Psoas muscle (tissue), 8 donors: ENCODE data around the gene DNAJC17. TPM values are rescaled to one million over a fixed set of nuclear protein-coding genes. Genes with fewer than 3 reads are reported as not detected.

ENCODE experiments used
- ATAC-seq, 4 donors: fragments of 200-7000 bp; cut with Tn5 transposase; one replicate each; pipeline ENCODE4 v1.9.1; 2020; ENCODE audit warnings: moderate library complexity in 3 of 4, mild to moderate bottlenecking in 2 of 4
- DNase-seq, 2 donors: peaks; one replicate each; pipeline ENCODE4 v3.0.0-alpha.2; 2020
- H3K27ac ChIP-seq: fragments of 200-600 bp; one replicate; pipeline ENCODE4 v1.8.0; 2022
- H3K27me3 ChIP-seq, 3 donors: fragments of 200-600 bp in 1 of 3; one replicate each; pipeline versions ENCODE4 v1.6.1 to v1.8.0; 2013 to 2022; ENCODE audit warnings: low read length in 2 of 3, mild to moderate bottlenecking in 2 of 3, moderate library complexity in 1 of 3; ENCODE audit not compliant: insufficient read depth in 3 of 3
- H3K36me3 ChIP-seq, 2 donors: fragments of 200-600 bp in 1 of 2; one replicate each; pipeline versions ENCODE4 v1.6.1 to v1.8.0; 2013 to 2022; ENCODE audit warnings: low read depth in 1 of 2, mild to moderate bottlenecking in 1 of 2, moderate library complexity in 1 of 2; ENCODE audit not compliant: insufficient read depth in 1 of 2
- H3K4me1 ChIP-seq: fragments of 200-600 bp; one replicate; pipeline ENCODE4 v1.8.0; 2022
- H3K4me3 ChIP-seq: fragments of 200-600 bp; one replicate; pipeline ENCODE4 v1.8.0; 2022; ENCODE audit warnings: mild to moderate bottlenecking
- H3K9me3 ChIP-seq: fragments of 200-600 bp; one replicate; pipeline ENCODE4 v1.8.0; 2022
- WGBS, 3 donors: extraction: QIAGEN DNeasy Blood & Tissue Kit; methylation state at CpG; one replicate each; pipeline versions ENCODE4 v1.1.6 to v1.1.7; 2013; 5-methylcytosine and 5-hydroxymethylcytosine counted together
- intact Hi-C, 2 donors: fragments of 100-400 bp; cut with DNase I; formaldehyde crosslinking; loops; one replicate each; pipeline versions ENCODE4 v1.11.0 to v1.14.2; 2022
- polyA plus RNA-seq, 3 donors: library from polyadenylated mRNA; stranded (reverse); fragments of 200-250 nt; gene quantifications; one replicate each; pipeline ENCODE4 v1.2.3, GENCODE V29; 2013
- total RNA-seq, 4 donors: library from RNA; stranded (reverse); fragmentation: NEBNext Ultra II Directional in 2 of 4; extraction: Animal tissue kit (Norgen Biotek cat#: 25700) in 2 of 4; gene quantifications; one replicate each; pipeline versions ENCODE4 v1.2.1 to v1.2.4, GENCODE V29; 2021 to 2023
- TF ChIP-seq, protein P1 (sequence below): fragments of 200-600 bp; IDR thresholded peaks from one replicate; pipeline ENCODE4 v1.8.0; 2022; ENCODE audit warnings: antibody characterized with exemption
- donor health status: healthy with polysubstance abuse.
- donor health status: DM: no; HTN: no; CAD: no; lungs with moderate emphysema.
- donor health status: Bipolar disorder and iron deficiency.
- donor health status: healthy.
- donor health status: DM: yes; HTN: yes; CAD: no.
- donor health status: DM: no; HTN: no; CAD: no.
- donor health status: DM: no; HTN: no; CAD: no.
- donor health status: DM: yes; HTN: yes; CAD: no.

Gene DNAJC17
- total and polyA plus RNA-seq, 7 donors = 8.9 to 32.4 (median 16.6) TPM

DNA sequence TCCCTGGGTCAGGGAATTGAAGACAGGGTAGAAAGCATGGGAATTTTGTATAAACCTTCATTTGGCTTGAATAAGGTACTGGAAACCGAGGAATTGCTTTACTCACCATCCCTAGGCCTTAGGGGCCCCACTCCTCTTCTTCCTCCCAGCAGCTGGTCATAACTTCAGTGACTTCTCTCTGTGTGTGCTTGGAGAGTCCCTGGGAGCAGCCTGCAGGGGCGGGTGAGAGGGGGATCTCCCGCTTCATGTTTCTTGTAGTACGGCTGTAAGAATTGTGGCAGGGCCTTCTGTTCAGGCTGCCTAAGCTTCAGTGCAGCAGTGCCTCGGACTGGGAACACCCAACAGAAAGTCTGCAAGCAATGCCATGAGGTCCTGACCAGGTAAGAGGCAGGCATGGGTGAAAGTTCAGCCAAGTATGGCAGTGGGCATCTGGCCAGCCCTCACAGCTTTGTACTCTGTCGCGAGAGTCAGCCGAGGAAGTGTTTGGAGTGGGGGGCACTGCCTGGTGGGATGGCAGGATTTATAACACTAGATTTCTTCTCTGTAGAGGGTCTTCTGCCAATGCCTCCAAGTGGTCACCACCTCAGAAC, 1.7 kb upstream of the DNAJC17 start:
- TF ChIP-seq, protein P1, sequence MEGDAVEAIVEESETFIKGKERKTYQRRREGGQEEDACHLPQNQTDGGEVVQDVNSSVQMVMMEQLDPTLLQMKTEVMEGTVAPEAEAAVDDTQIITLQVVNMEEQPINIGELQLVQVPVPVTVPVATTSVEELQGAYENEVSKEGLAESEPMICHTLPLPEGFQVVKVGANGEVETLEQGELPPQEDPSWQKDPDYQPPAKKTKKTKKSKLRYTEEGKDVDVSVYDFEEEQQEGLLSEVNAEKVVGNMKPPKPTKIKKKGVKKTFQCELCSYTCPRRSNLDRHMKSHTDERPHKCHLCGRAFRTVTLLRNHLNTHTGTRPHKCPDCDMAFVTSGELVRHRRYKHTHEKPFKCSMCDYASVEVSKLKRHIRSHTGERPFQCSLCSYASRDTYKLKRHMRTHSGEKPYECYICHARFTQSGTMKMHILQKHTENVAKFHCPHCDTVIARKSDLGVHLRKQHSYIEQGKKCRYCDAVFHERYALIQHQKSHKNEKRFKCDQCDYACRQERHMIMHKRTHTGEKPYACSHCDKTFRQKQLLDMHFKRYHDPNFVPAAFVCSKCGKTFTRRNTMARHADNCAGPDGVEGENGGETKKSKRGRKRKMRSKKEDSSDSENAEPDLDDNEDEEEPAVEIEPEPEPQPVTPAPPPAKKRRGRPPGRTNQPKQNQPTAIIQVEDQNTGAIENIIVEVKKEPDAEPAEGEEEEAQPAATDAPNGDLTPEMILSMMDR = no peak
- peaks cover 0 to 37% of the 10 kb centered on the region in 2 donors for H3K36me3 ChIP-seq
- no peak for ATAC-seq
- peaks cover 14% of the 10 kb centered on the region for H3K4me1 ChIP-seq
- no peak for DNase-seq
- no peak overlapping the region for H3K4me3 ChIP-seq
- 65 to 85% (median 70%) methylated on average over 8 of the region's 8 CpGs for WGBS, 3 donors
- no peak overlapping the region for H3K27ac ChIP-seq
- no peaks in the 10 kb centered on the region for H3K9me3 ChIP-seq
- no peaks in the 10 kb centered on the region for H3K27me3 ChIP-seq
- intact Hi-C loops = loop anchor here in 1 of 2 donors (10.0 kb wide), 1 partner anchor 54 kb away; the partner anchor contains the start of gene RMDN3

DNA sequence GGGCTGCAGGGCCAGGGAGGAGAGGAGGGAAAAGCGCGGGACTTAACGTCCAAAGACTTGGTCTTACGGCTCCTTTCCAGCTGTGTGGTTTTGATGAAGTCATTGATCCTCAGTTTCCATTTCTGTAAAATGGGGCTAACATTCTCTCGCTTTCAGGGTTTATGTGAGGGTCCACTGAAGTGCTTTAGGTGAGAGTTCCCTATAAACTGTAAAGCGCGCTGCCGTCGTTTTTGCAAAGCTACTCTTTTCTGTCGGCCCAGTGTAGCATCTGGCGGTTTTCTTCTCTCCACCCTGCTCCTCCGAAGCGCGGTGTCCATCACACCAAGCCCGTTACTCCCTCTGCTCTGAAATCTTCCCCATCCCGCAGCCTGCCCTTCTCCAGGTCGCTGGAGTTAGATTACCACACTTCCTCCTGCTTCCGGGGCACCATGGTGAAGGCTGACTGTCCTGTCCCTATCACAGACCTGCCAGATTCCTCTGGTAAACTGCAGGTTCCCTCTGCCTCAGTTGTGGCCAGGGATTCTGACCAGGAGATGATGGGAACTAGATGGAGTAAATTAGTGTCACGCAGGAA, 702 bp upstream of the DNAJC17 start:
- WGBS, 3 donors = 12 to 58% (median 27%) methylated on average over 19 of the region's 19 CpGs
- intact Hi-C loops = loop anchor here in 1 of 2 donors (10.0 kb wide), 1 partner anchor 53 kb away; the partner anchor contains the start of gene RMDN3
- peak overlapping the region; percentile 96 for H3K27ac ChIP-seq
- H3K9me3 ChIP-seq = no peaks in the 10 kb centered on the region
- DNase-seq (no peak), ATAC-seq (no peak)
- H3K4me3 ChIP-seq = peak overlapping the region; percentile 87
- TF ChIP-seq, protein P1 = no peak
- H3K27me3 ChIP-seq = no peaks in the 10 kb centered on the region
- peaks cover 14% of the 10 kb centered on the region for H3K4me1 ChIP-seq
- peaks cover 0 to 33% of the 10 kb centered on the region in 2 donors for H3K36me3 ChIP-seq

DNA sequence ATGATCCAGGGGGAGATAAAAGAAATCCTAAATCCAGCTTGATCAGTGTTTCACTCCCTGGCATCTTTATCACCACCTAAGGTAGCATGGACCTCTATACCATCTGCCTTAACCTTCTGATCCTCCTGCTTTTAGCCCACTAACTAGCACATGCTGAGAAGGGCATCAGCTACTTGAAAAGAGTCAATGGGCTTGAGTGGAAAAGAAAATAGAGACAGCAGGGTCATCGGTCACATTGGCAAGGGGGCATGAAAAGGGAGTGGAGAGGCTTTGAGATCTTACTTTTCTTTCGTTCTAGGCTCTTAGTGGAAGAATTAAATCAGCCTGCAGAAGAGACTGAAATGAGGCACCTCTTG, 623 bp downstream of the DNAJC17 start:
- Histone ChIP-seq H3K4me3 (peak overlapping the region; percentile 87), H3K4me1 (peaks cover 25% of the 10 kb centered on the region), H3K36me3 (peaks cover 2 to 28% of the 10 kb centered on the region in 2 donors), H3K27me3 (no peaks in the 10 kb centered on the region), H3K27ac (peak overlapping the region; percentile 96), H3K9me3 (no peaks in the 10 kb centered on the region)
- DNase-seq (no peak), ATAC-seq (no peak)
- 0 to 3% (median 2%) methylated on average over 2 of the region's 2 CpGs for WGBS, 3 donors
- intact Hi-C loops = loop anchor here in 1 of 2 donors (10.0 kb wide), 1 partner anchor 52 kb away; the partner anchor contains the start of gene RMDN3
- TF ChIP-seq, protein P1 = no peak

DNA sequence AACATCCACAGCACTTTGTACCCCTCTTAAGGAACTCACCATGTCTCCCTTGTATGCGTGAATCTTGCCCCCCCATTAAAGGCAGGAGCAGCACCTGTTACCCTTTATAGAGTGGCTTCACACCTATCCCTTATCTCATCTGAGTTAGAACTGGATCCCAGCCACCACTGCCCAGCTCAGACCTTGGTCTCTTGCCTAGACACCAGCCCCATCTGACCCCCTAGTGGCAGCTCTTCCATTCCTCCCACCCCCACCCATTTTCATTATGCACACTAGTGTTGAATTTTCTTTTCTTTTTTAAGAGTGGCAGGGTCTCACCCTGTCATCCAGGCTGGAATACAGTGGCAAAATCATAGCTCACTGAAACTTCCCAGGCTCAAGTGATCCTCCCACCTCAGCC, 3.6 kb downstream of the DNAJC17 start:
- H3K4me3 ChIP-seq = no peak overlapping the region
- H3K36me3 ChIP-seq = peaks cover 6 to 9% of the 10 kb centered on the region in 2 donors
- H3K27me3 ChIP-seq = no peaks in the 10 kb centered on the region
- peaks cover 32% of the 10 kb centered on the region for H3K4me1 ChIP-seq
- WGBS, 3 donors = 83 to 96% (median 86%) methylated on average over 1 of the region's 1 CpG
- intact Hi-C loops = loop anchor here in 1 of 2 donors (10.0 kb wide), 1 partner anchor 49 kb away; the partner anchor contains the start of gene RMDN3
- no peak overlapping the region for H3K27ac ChIP-seq
- ATAC-seq = no peak
- H3K9me3 ChIP-seq = no peaks in the 10 kb centered on the region
- DNase-seq = no peak
- TF ChIP-seq, protein P1 = no peak
